Pancreas (tissue), 10 donors: ENCODE measurements around the gene CCDC116. TPM values are rescaled to one million over a fixed set of nuclear protein-coding genes. Genes with fewer than 3 reads are reported as not detected.

Source experiments
- ATAC-seq, 4 donors: fragments of 200-7000 bp; cut with Tn5 transposase; one replicate each; pipeline versions ENCODE4 v1.8.0 to v1.9.1; 2020; ENCODE audit warnings: mild to moderate bottlenecking in 4 of 4, moderate library complexity in 4 of 4
- DNase-seq, 6 donors: peaks; one replicate each; pipeline ENCODE4 v3.0.0-alpha.2; 2020
- FAIRE-seq: peaks from 2 replicates; lab custom pipeline; 2012; peaks lifted over from hg19 to GRCh38; lab: Jason Lieb, UNC
- H3K27ac ChIP-seq, 4 donors: fragments of 200-600 bp; sonication (generic); 1 replicate in 3 of 4; 2 replicates in 1 of 4; pipeline versions ENCODE4 v1.5.0 to v1.8.0; 2020
- H3K27me3 ChIP-seq, 4 donors: fragments of 200-600 bp; one replicate each; pipeline ENCODE4 v1.8.0; 2021
- H3K36me3 ChIP-seq, 3 donors: fragments of 200-600 bp; sonication (generic) in 1 of 3; one replicate each; pipeline versions ENCODE4 v1.5.0 to v1.8.0; 2020 to 2021
- H3K4me1 ChIP-seq, 3 donors: fragments of 200-600 bp; one replicate each; pipeline ENCODE4 v1.8.0; 2021
- H3K4me3 ChIP-seq, 4 donors: fragments of 200-600 bp; sonication (generic) in 2 of 4; one replicate each; pipeline versions ENCODE4 v1.5.0 to v1.8.0; 2020 to 2021
- H3K9me3 ChIP-seq, 4 donors: fragments of 200-600 bp; one replicate each; pipeline ENCODE4 v1.8.0; 2021
- CTCF ChIP-seq, 4 donors: fragments of 200-600 bp; sonication (generic) in 3 of 4; IDR thresholded peaks; one replicate each; pipeline versions ENCODE4 v1.5.0 to v1.8.0; 2021; ENCODE audit warnings: antibody characterized with exemption in 4 of 4
- WGBS, 2 donors: extraction: QIAGEN DNeasy Blood & Tissue Kit; methylation state at CpG; one replicate each; pipeline ENCODE4 v1.1.7; 2013; 5-methylcytosine and 5-hydroxymethylcytosine counted together
- intact Hi-C, 3 donors: fragments of 100-400 bp; cut with DNase I; formaldehyde crosslinking; loops; one replicate each; pipeline versions ENCODE4 v1.11.1 to v1.14.2; 2022
- polyA plus RNA-seq, 2 donors: library from polyadenylated mRNA; stranded (reverse); fragments of 200-250 nt; gene quantifications; one replicate each; pipeline ENCODE4 v1.2.3, GENCODE V29; 2013
- total RNA-seq, 6 donors: library from RNA; stranded (reverse); fragmentation: NEBNext Ultra II Directional in 4 of 6; extraction: Animal tissue kit (Norgen Biotek cat#: 25700) in 4 of 6; gene quantifications; one replicate each; pipeline versions ENCODE4 v1.2.1 to v1.2.4, GENCODE V29; 2021 to 2023
- donor health status: healthy with polysubstance abuse.
- donor health status: DM: no; HTN: no; CAD: no; lungs with moderate emphysema.
- donor health status: DM: no; HTN: no; CAD: no.
- donor health status: control.
- donor health status: control.
- donor health status: Bipolar disorder and iron deficiency.
- donor health status: DM: yes; HTN: yes; CAD: no.
- donor health status: DM: no; HTN: no; CAD: no.
- donor health status: DM: no; HTN: no; CAD: no.
- donor health status: DM: yes; HTN: yes; CAD: no.

Gene CCDC116
- total and polyA plus RNA-seq, 8 donors = 0.12 to 1.3 (median 0.34) TPM; not detected in 1

GRCh38 chr22:21589396-21589795, 43.2 kb upstream of the CCDC116 start:
- H3K4me1 ChIP-seq = peaks cover 0 to 14% (median 9%) of the 10 kb centered on the region in 3 donors
- no peak for TF ChIP-seq CTCF (IDR thresholded peaks at IDR 0.05)
- FAIRE-seq = no peak
- peaks cover 0 to 7% (median 5%) of the 10 kb centered on the region in 3 donors for H3K36me3 ChIP-seq
- H3K4me3 ChIP-seq = no peak overlapping the region
- H3K27ac ChIP-seq = no peak overlapping the region
- no peaks in the 10 kb centered on the region for H3K9me3 ChIP-seq
- H3K27me3 ChIP-seq = no peaks in the 10 kb centered on the region
- intact Hi-C loops = no loop called here
- DNase-seq = no peak
- 90 to 92% methylated on average over 8 of the region's 8 CpGs for WGBS, 2 donors
- no peak for ATAC-seq

- H3K36me3 ChIP-seq = peaks cover 0 to 17% (median 5%) of the 10 kb centered on the region in 3 donors
- no peaks in the 10 kb centered on the region for H3K9me3 ChIP-seq
- WGBS, 2 donors = 64 to 73% methylated on average over 7 to 9 of the region's 9 CpGs
- DNase-seq (no peak), ATAC-seq (peak in 3 of 4 donors; percentile 26 to 43 (median 26)), FAIRE-seq (no peak)
- no peak overlapping the region for H3K27ac ChIP-seq
- TF ChIP-seq CTCF (IDR thresholded peaks at IDR 0.05) = no peak
- H3K4me1 ChIP-seq = peaks cover 0 to 14% (median 9%) of the 10 kb centered on the region in 3 donors
- H3K27me3 ChIP-seq = no peaks in the 10 kb centered on the region
- intact Hi-C loops = no loop called here
- H3K4me3 ChIP-seq = no peak overlapping the region
Observed at GRCh38 chr22:21590809-21591641, 41.5 kb upstream of the CCDC116 start.

- 49 to 59% methylated on average over 9 of the region's 9 CpGs for WGBS, 2 donors
- FAIRE-seq (no peak), DNase-seq (peak in 2 of 6 donors; percentile 24 to 35), ATAC-seq (peak; percentile 26 to 35 (median 32))
- H3K36me3 ChIP-seq = peaks cover 0 to 20% (median 5%) of the 10 kb centered on the region in 3 donors
- H3K9me3 ChIP-seq = no peaks in the 10 kb centered on the region
- H3K27me3 ChIP-seq = no peaks in the 10 kb centered on the region
- no peak for TF ChIP-seq CTCF (IDR thresholded peaks at IDR 0.05)
- intact Hi-C loops = no loop called here
- H3K4me3 ChIP-seq = no peak overlapping the region
- peaks cover 0 to 14% (median 9%) of the 10 kb centered on the region in 3 donors for H3K4me1 ChIP-seq
- H3K27ac ChIP-seq = no peak overlapping the region
Observed at GRCh38 chr22:21591695-21592094, 40.9 kb upstream of the CCDC116 start.

GRCh38 chr22:21592422-21592821, 40.1 kb upstream of the CCDC116 start:
- Histone ChIP-seq H3K27ac (no peak overlapping the region), H3K4me3 (no peak overlapping the region), H3K4me1 (peaks cover 0 to 14% (median 9%) of the 10 kb centered on the region in 3 donors), H3K36me3 (peaks cover 0 to 20% (median 5%) of the 10 kb centered on the region in 3 donors), H3K27me3 (no peaks in the 10 kb centered on the region), H3K9me3 (no peaks in the 10 kb centered on the region)
- DNase-seq (no peak), FAIRE-seq (no peak), ATAC-seq (no peak)
- 85 to 96% methylated on average over 3 of the region's 3 CpGs for WGBS, 2 donors
- no peak for TF ChIP-seq CTCF (IDR thresholded peaks at IDR 0.05)
- intact Hi-C loops = no loop called here
